H9 (cell line): ENCODE results near the gene FHIT. TPM values are rescaled to one million over a fixed set of nuclear protein-coding genes. Genes with fewer than 3 reads are reported as not detected.

Source experiments
- DNase-seq: peaks from one replicate; pipeline ENCODE4 v3.0.0-alpha.2; 2017
- H2AFZ ChIP-seq: one replicate; pipeline ENCODE4 v1.6.1; 2013; ENCODE audit warnings: mild to moderate bottlenecking, low read length, control low read depth, moderate library complexity
- H2AK5ac ChIP-seq: 2 replicates; pipeline ENCODE4 v1.6.1; 2013; ENCODE audit warnings: low read length, control low read depth, mixed read lengths; ENCODE audit not compliant: insufficient read length
- H2BK120ac ChIP-seq: one replicate; pipeline ENCODE4 v1.6.1; 2013; ENCODE audit warnings: low read depth, mild to moderate bottlenecking, low read length, control low read depth, inconsistent platforms; ENCODE audit not compliant: poor library complexity, severe bottlenecking
- H2BK12ac ChIP-seq: 2 replicates; pipeline ENCODE4 v1.6.1; 2013; ENCODE audit warnings: low read length, control low read depth, mixed read lengths, low read depth; ENCODE audit not compliant: insufficient read length
- H2BK15ac ChIP-seq: 2 replicates; pipeline ENCODE4 v1.6.1; 2013; ENCODE audit warnings: low read depth, low read length, control low read depth
- H2BK20ac ChIP-seq: one replicate; pipeline ENCODE4 v1.6.1; 2013; ENCODE audit warnings: low read depth, mild to moderate bottlenecking, low read length, control low read depth, inconsistent platforms; ENCODE audit not compliant: poor library complexity, severe bottlenecking
- H2BK5ac ChIP-seq: 2 replicates; pipeline ENCODE4 v1.6.1; 2013; ENCODE audit warnings: low read length, control low read depth, mixed read lengths; ENCODE audit not compliant: insufficient read length
- H3K14ac ChIP-seq: 2 replicates; pipeline ENCODE4 v1.6.1; 2013; ENCODE audit warnings: low read length, control low read depth; ENCODE audit not compliant: insufficient read depth
- H3K18ac ChIP-seq: 2 replicates; pipeline ENCODE4 v1.6.1; 2013; ENCODE audit warnings: low read depth, mild to moderate bottlenecking, mixed read lengths, low read length, control low read depth; ENCODE audit not compliant: insufficient read length
- H3K23ac ChIP-seq: 2 replicates; pipeline ENCODE4 v1.6.1; 2013; ENCODE audit warnings: low read length, control low read depth, mixed read lengths, low read depth; ENCODE audit not compliant: insufficient read length
- H3K23me2 ChIP-seq: 2 replicates; pipeline ENCODE4 v1.6.1; 2013; ENCODE audit warnings: low read depth, mild to moderate bottlenecking, mixed read lengths, low read length, control low read depth; ENCODE audit not compliant: insufficient read length, poor library complexity, severe bottlenecking
- H3K27ac ChIP-seq: 2 replicates; pipeline ENCODE4 v1.5.1; 2013; ENCODE audit warnings: low read length, control low read depth, mixed read lengths, low read depth; ENCODE audit not compliant: insufficient read length
- H3K27me3 ChIP-seq: 2 replicates; pipeline ENCODE4 v1.6.1; 2013; ENCODE audit warnings: low read length, control low read depth, inconsistent platforms; ENCODE audit not compliant: insufficient read depth
- H3K4ac ChIP-seq: 2 replicates; pipeline ENCODE4 v1.6.1; 2013; ENCODE audit warnings: low read depth, mild to moderate bottlenecking, control low read depth, inconsistent platforms, low read length, moderate library complexity
- H3K4me1 ChIP-seq: 2 replicates; pipeline ENCODE4 v1.6.1; 2013; ENCODE audit warnings: low read length, control low read depth, inconsistent platforms; ENCODE audit not compliant: insufficient read depth
- H3K4me2 ChIP-seq: 2 replicates; pipeline ENCODE4 v1.6.1; 2013; ENCODE audit warnings: low read length, control low read depth, mixed read lengths; ENCODE audit not compliant: insufficient read length, insufficient read depth
- H3K56ac ChIP-seq: 2 replicates; pipeline ENCODE4 v1.6.1; 2013; ENCODE audit warnings: low read depth, mild to moderate bottlenecking, mixed read lengths, low read length, control low read depth; ENCODE audit not compliant: insufficient read length
- H3K79me1 ChIP-seq: 2 replicates; pipeline ENCODE4 v1.6.1; 2013; ENCODE audit warnings: low read depth, mild to moderate bottlenecking, moderate library complexity, low read length, control low read depth, inconsistent platforms; ENCODE audit not compliant: insufficient read depth, poor library complexity, severe bottlenecking
- H3K79me2 ChIP-seq: 2 replicates; pipeline ENCODE4 v1.6.1; 2013; ENCODE audit warnings: low read length, control low read depth, inconsistent platforms; ENCODE audit not compliant: insufficient read depth
- H3K9ac ChIP-seq: 2 replicates; pipeline ENCODE4 v1.6.1; 2013; ENCODE audit warnings: low read length, control low read depth, mixed read lengths; ENCODE audit not compliant: insufficient read length; ENCODE audit errors: extremely low read depth
- H3K9me3 ChIP-seq: one replicate; pipeline ENCODE4 v1.6.1; 2013; ENCODE audit warnings: low read depth, low read length, inconsistent platforms; ENCODE audit not compliant: control insufficient read depth
- H3T11ph ChIP-seq: one replicate; pipeline ENCODE4 v1.6.1; 2013; ENCODE audit warnings: mild to moderate bottlenecking, low read length, control low read depth, inconsistent platforms
- H4K20me1 ChIP-seq: one replicate; pipeline ENCODE4 v1.6.1; 2013; ENCODE audit not compliant: control insufficient read depth, insufficient read length, insufficient read depth
- H4K5ac ChIP-seq: 2 replicates; pipeline ENCODE4 v1.6.1; 2013; ENCODE audit warnings: low read depth, mild to moderate bottlenecking, mixed read lengths, low read length, control low read depth; ENCODE audit not compliant: insufficient read length
- H4K8ac ChIP-seq: replicated peaks from 2 replicates; pipeline ENCODE4 v1.6.1; 2013; ENCODE audit warnings: low read length, control low read depth, mixed read lengths, low read depth; ENCODE audit not compliant: insufficient read length
- H4K91ac ChIP-seq: 2 replicates; pipeline ENCODE4 v1.6.1; 2013; ENCODE audit warnings: low read depth, mild to moderate bottlenecking, moderate library complexity, mixed read lengths, low read length, control low read depth; ENCODE audit not compliant: insufficient read length
- H3K27ac Mint-ChIP-seq, 3 experiments: 2 replicates in 2 of 3; 3 replicates in 1 of 3; pipeline ENCODE4 v1.8.0; 2020 to 2021; ENCODE audit warnings: mixed read lengths in 3 of 3, mild to moderate bottlenecking in 1 of 3, moderate library complexity in 1 of 3
- H3K27me3 Mint-ChIP-seq: 2 replicates; pipeline ENCODE4 v1.8.0; 2021; ENCODE audit warnings: low read depth, mild to moderate bottlenecking, moderate library complexity, mixed read lengths
- H3K36me3 Mint-ChIP-seq, 3 experiments: 2 replicates in 2 of 3; 3 replicates in 1 of 3; pipeline ENCODE4 v1.8.0; 2020 to 2021; ENCODE audit warnings: low read depth in 3 of 3, mixed read lengths in 3 of 3; ENCODE audit not compliant: insufficient read depth in 1 of 3
- H3K4me1 Mint-ChIP-seq, 2 experiments: 2 replicates each; pipeline ENCODE4 v1.8.0; 2020; ENCODE audit warnings: mixed read lengths in 2 of 2
- H3K4me3 Mint-ChIP-seq, 2 experiments: 2 replicates in 1 of 2; 3 replicates in 1 of 2; pipeline ENCODE4 v1.8.0; 2020 to 2021; ENCODE audit warnings: mild to moderate bottlenecking in 2 of 2, mixed read lengths in 2 of 2, moderate library complexity in 1 of 2
- H3K9me3 Mint-ChIP-seq, 2 experiments: 2 replicates in 1 of 2; 3 replicates in 1 of 2; pipeline ENCODE4 v1.8.0; 2020; ENCODE audit warnings: mild to moderate bottlenecking in 2 of 2, mixed read lengths in 2 of 2, moderate library complexity in 1 of 2
- CTCF ChIP-seq: fragments of 200-600 bp; sonication (generic); conservative IDR thresholded peaks from 3 replicates; pipeline ENCODE4 v1.8.0; 2021; ENCODE audit warnings: antibody characterized with exemption, mild to moderate bottlenecking
- WGBS: extraction: QIAGEN DNeasy Blood & Tissue Kit; methylation state at CpG from one replicate; pipeline ENCODE4 v1.1.7; 2013; ENCODE audit warnings: missing lambda C conversion rate, low lambda C conversion rate, mixed read lengths; ENCODE audit not compliant: insufficient read length; ENCODE audit errors: extremely low coverage; 5-methylcytosine and 5-hydroxymethylcytosine counted together
- total RNA-seq: library from RNA; stranded (reverse); gene quantifications from 2 replicates; pipeline ENCODE4 v1.2.1, GENCODE V29; 2021

FHIT gene
- total RNA-seq, 1 experiment from 2014 or later: 3.0 TPM

GRCh38 chr3:60268123-60268522 is 983.1 kb downstream of the FHIT start:
- H3K23me2 ChIP-seq: no peaks in the 10 kb centered on the region
- no peak overlapping the region for H2BK15ac ChIP-seq
- H2AK5ac ChIP-seq: no peak overlapping the region
- no peak overlapping the region for H4K5ac ChIP-seq
- no peaks in the 10 kb centered on the region for H3K36me3 Mint-ChIP-seq
- H2BK5ac ChIP-seq: no peak overlapping the region
- peaks cover 0 to 2% of the 10 kb centered on the region in 2 experiments; a peak in 1 of 4 replicates for H3K4me1 Mint-ChIP-seq
- H2BK20ac ChIP-seq: no peak overlapping the region
- no peak for DNase-seq
- no peaks in the 10 kb centered on the region for H3K27me3 Mint-ChIP-seq
- H3K4ac ChIP-seq: no peak overlapping the region
- H3K9me3 ChIP-seq: no peaks in the 10 kb centered on the region
- no peaks in the 10 kb centered on the region for H3K27me3 ChIP-seq
- H3K4me3 Mint-ChIP-seq: no peak overlapping the region
- no peaks in the 10 kb centered on the region for H3K79me1 ChIP-seq
- H3K18ac ChIP-seq: no peak overlapping the region
- no peak overlapping the region for H3K9ac ChIP-seq
- no peak for TF ChIP-seq CTCF
- no peaks in the 10 kb centered on the region for H4K20me1 ChIP-seq
- H4K8ac ChIP-seq: no peak overlapping the region
- H3K27ac ChIP-seq: no peak overlapping the region
- H4K91ac ChIP-seq: no peak overlapping the region
- no CpG with 5 or more reads among the region's 2 CpGs for WGBS
- H2BK120ac ChIP-seq: no peak overlapping the region
- H3K4me2 ChIP-seq: no peak overlapping the region
- no peak overlapping the region for H3K27ac Mint-ChIP-seq
- H3T11ph ChIP-seq: no peak overlapping the region
- H3K56ac ChIP-seq: no peak overlapping the region
- H3K14ac ChIP-seq: no peak overlapping the region
- no peaks in the 10 kb centered on the region for H3K4me1 ChIP-seq
- no peak overlapping the region for H3K23ac ChIP-seq
- H2AFZ ChIP-seq: no peak overlapping the region
- no peaks in the 10 kb centered on the region for H3K79me2 ChIP-seq
- H2BK12ac ChIP-seq: no peak overlapping the region
- no peaks in the 10 kb centered on the region for H3K9me3 Mint-ChIP-seq
